PC-9 (cell line): Measurements from ENCODE around the gene GPX3. TPM values are rescaled to one million over a fixed set of nuclear protein-coding genes. Genes with fewer than 3 reads are reported as not detected.
A peak's percentile ranks its signal among the peaks of the same experiment; 100 is the strongest.

Experiments
- BruUV-seq: library from RNA; stranded (reverse); fragments of 400-500 nt; replicated peaks from 2 replicates; lab custom pipeline; 2021; lab: Mats Ljungman, UMichigan
- CTCF ChIA-PET: fragments of 300-600 bp; sonication (Branson Sonifier 250); formaldehyde crosslinking; loops from one replicate; lab custom pipeline; 2022; ENCODE audit warnings: antibody characterized with exemption; lab: Charles Lee
- POLR2A ChIA-PET: fragments of 300-600 bp; sonication (Branson Sonifier 250); formaldehyde crosslinking; loops from one replicate; lab custom pipeline; 2022; ENCODE audit warnings: antibody characterized with exemption; ENCODE audit not compliant: unreplicated experiment; lab: Charles Lee
- DNase-seq, 2 experiments: peaks; one replicate each; pipeline versions ENCODE4 v3.0.0 to v3.0.0-alpha.2; 2015 to 2022; ENCODE audit warnings: mixed read lengths in 1 of 2
- H2AFZ ChIP-seq: fragments of 200-600 bp; sonication (generic); 2 replicates; pipeline ENCODE4 v1.8.1; 2017; ENCODE audit warnings: antibody characterized with exemption
- H3F3A ChIP-seq: fragments of 200-600 bp; sonication (generic); 2 replicates; pipeline ENCODE4 v1.8.1; 2017; ENCODE audit warnings: antibody characterized with exemption, mild to moderate bottlenecking, low read depth; ENCODE audit not compliant: insufficient read depth
- H3K27ac ChIP-seq: fragments of 200-600 bp; sonication (generic); 2 replicates; pipeline ENCODE4 v1.6.1; 2016; ENCODE audit warnings: mixed run types
- H3K27me3 ChIP-seq: fragments of 200-600 bp; sonication (generic); 2 replicates; pipeline ENCODE4 v1.6.1; 2016; ENCODE audit warnings: low read depth, mixed run types; ENCODE audit not compliant: insufficient read depth
- H3K36me3 ChIP-seq: fragments of 200-600 bp; sonication (generic); 2 replicates; pipeline ENCODE4 v1.6.1; 2016; ENCODE audit warnings: low read depth, mixed run types
- H3K4me1 ChIP-seq: fragments of 200-600 bp; sonication (generic); replicated peaks from 2 replicates; pipeline ENCODE4 v1.6.1; 2016; ENCODE audit warnings: mixed run types; ENCODE audit not compliant: insufficient read depth
- H3K4me2 ChIP-seq: fragments of 200-600 bp; sonication (generic); 2 replicates; pipeline ENCODE4 v1.6.1; 2017; ENCODE audit warnings: mixed run types
- H3K4me3 ChIP-seq: fragments of 200-600 bp; sonication (generic); 2 replicates; pipeline ENCODE4 v1.6.1; 2016; ENCODE audit warnings: mixed run types
- H3K79me2 ChIP-seq: fragments of 200-600 bp; sonication (generic); 2 replicates; pipeline ENCODE4 v1.6.1; 2017; ENCODE audit warnings: low read depth, mixed run types
- H3K9me2 ChIP-seq: fragments of 200-600 bp; sonication (generic); 2 replicates; pipeline ENCODE4 v1.8.1; 2017; ENCODE audit warnings: mild to moderate bottlenecking; ENCODE audit not compliant: insufficient read depth
- H3K9me3 ChIP-seq: fragments of 200-600 bp; sonication (generic); 2 replicates; pipeline ENCODE4 v1.8.1; 2016; ENCODE audit warnings: low read depth; ENCODE audit not compliant: insufficient read depth
- H4K20me1 ChIP-seq: fragments of 200-600 bp; sonication (generic); 2 replicates; pipeline ENCODE4 v1.8.1; 2017; ENCODE audit not compliant: insufficient read depth
- CTCF ChIP-seq: fragments of 200-600 bp; sonication (generic); conservative IDR thresholded peaks from 2 replicates; pipeline ENCODE4 v1.6.1; 2017; ENCODE audit warnings: mixed run types, antibody characterized with exemption, mild to moderate bottlenecking, moderate library complexity
- EZH2 ChIP-seq: fragments of 200-600 bp; sonication (generic); IDR thresholded peaks from 2 replicates; pipeline ENCODE4 v1.8.0; 2017; ENCODE audit warnings: antibody characterized with exemption, low read depth
- intact Hi-C: fragments of 100-400 bp; cut with micrococcal nuclease; formaldehyde crosslinking; loops from one replicate; pipeline ENCODE4 v1.10.0; 2022; ENCODE audit not compliant: unreplicated experiment
- total RNA-seq: library from RNA; stranded (reverse); gene quantifications from 2 replicates; pipeline ENCODE4 v1.2.3, GENCODE V29; 2021

GPX3 gene
- total RNA-seq, 1 experiment from 2014 or later, result 93.2 TPM

GRCh38 chr5:151002250-151002649 lies 18.1 kb upstream of the GPX3 start:
- no peaks in the 10 kb centered on the region for H4K20me1 ChIP-seq
- no peaks in the 10 kb centered on the region for H3K9me2 ChIP-seq
- TF ChIP-seq CTCF (peak; percentile 69), EZH2 (no peak)
- no peak overlapping the region for H3K4me2 ChIP-seq
- ChIA-PET CTCF (interaction anchor here (0.5 to 1.4 kb wide), 18 partner anchors 47 to 650 kb away, joined by 3 to 26 read pairs (median 5); no protein-coding TSS in a partner anchor), POLR2A (no interaction called here)
- no peaks in the 10 kb centered on the region for H3K9me3 ChIP-seq
- intact Hi-C loops, result loop anchor here (1.0 to 10.0 kb wide), 7 partner anchors 47 to 650 kb away; no protein-coding TSS in a partner anchor
- no peaks in the 10 kb centered on the region for H3K27me3 ChIP-seq
- H3F3A ChIP-seq, result no peaks in the 10 kb centered on the region
- no peaks in the 10 kb centered on the region for H3K4me1 ChIP-seq
- H3K27ac ChIP-seq, result no peak overlapping the region
- no TSS peak for BruUV-seq
- no peaks in the 10 kb centered on the region for H3K36me3 ChIP-seq
- no peak overlapping the region for H3K4me3 ChIP-seq
- H2AFZ ChIP-seq, result no peak overlapping the region
- peak in 1 of 2 experiments; percentile 39 for DNase-seq
- no peaks in the 10 kb centered on the region for H3K79me2 ChIP-seq

GRCh38 chr5:151002681-151003502 lies 17.5 kb upstream of the GPX3 start:
- H3K79me2 ChIP-seq, result no peaks in the 10 kb centered on the region
- intact Hi-C loops, result loop anchor here (1.0 to 10.0 kb wide), 7 partner anchors 46 to 649 kb away; no protein-coding TSS in a partner anchor
- H3F3A ChIP-seq, result no peaks in the 10 kb centered on the region
- H3K9me3 ChIP-seq, result no peaks in the 10 kb centered on the region
- ChIA-PET POLR2A (no interaction called here), CTCF (interaction anchor here (0.5 to 1.4 kb wide), 13 partner anchors 46 to 649 kb away, joined by 3 to 26 read pairs (median 5); no protein-coding TSS in a partner anchor)
- H2AFZ ChIP-seq, result no peak overlapping the region
- BruUV-seq, result no TSS peak
- TF ChIP-seq EZH2, result no peak
- no peak for TF ChIP-seq CTCF
- H3K4me1 ChIP-seq, result no peaks in the 10 kb centered on the region
- no peaks in the 10 kb centered on the region for H3K9me2 ChIP-seq
- H3K4me3 ChIP-seq, result no peak overlapping the region
- H3K27ac ChIP-seq, result no peak overlapping the region
- no peak overlapping the region for H3K4me2 ChIP-seq
- H4K20me1 ChIP-seq, result no peaks in the 10 kb centered on the region
- DNase-seq, result no peak
- H3K36me3 ChIP-seq, result no peaks in the 10 kb centered on the region
- no peaks in the 10 kb centered on the region for H3K27me3 ChIP-seq

- H3K4me3 ChIP-seq, result no peak overlapping the region
- POLR2A ChIA-PET, result no interaction called here
- intact Hi-C loops, result loop anchor here (2.0 to 10.0 kb wide), 4 partner anchors 45 to 649 kb away; no protein-coding TSS in a partner anchor
- CTCF ChIA-PET, result interaction anchor here (0.6 kb wide), 1 partner anchor 253 kb away, joined by 3 read pairs; no protein-coding TSS in a partner anchor
- H3K27me3 ChIP-seq, result no peaks in the 10 kb centered on the region
- H3K4me1 ChIP-seq, result no peaks in the 10 kb centered on the region
- no TSS peak for BruUV-seq
- no peaks in the 10 kb centered on the region for H3K36me3 ChIP-seq
- no peaks in the 10 kb centered on the region for H3K9me2 ChIP-seq
- no peaks in the 10 kb centered on the region for H3K9me3 ChIP-seq
- no peak overlapping the region for H3K27ac ChIP-seq
- H3K4me2 ChIP-seq, result no peak overlapping the region
- no peak for TF ChIP-seq CTCF
- no peak for TF ChIP-seq EZH2
- H3F3A ChIP-seq, result no peaks in the 10 kb centered on the region
- H2AFZ ChIP-seq, result no peak overlapping the region
- H3K79me2 ChIP-seq, result no peaks in the 10 kb centered on the region
- H4K20me1 ChIP-seq, result no peaks in the 10 kb centered on the region
- DNase-seq, result no peak
Measured at GRCh38 chr5:151003503-151003860, 16.9 kb upstream of the GPX3 start.
